ENCODE results near the gene CCT2. TPM values are rescaled to one million over a fixed set of nuclear protein-coding genes. Genes with fewer than 3 reads are reported as not detected.
A peak's percentile ranks its signal among the peaks of the same experiment; 100 is the strongest.

Gene CCT2
- total and polyA plus RNA-seq, 2 experiments from 2014 or later = 177 to 206 TPM

DNA sequence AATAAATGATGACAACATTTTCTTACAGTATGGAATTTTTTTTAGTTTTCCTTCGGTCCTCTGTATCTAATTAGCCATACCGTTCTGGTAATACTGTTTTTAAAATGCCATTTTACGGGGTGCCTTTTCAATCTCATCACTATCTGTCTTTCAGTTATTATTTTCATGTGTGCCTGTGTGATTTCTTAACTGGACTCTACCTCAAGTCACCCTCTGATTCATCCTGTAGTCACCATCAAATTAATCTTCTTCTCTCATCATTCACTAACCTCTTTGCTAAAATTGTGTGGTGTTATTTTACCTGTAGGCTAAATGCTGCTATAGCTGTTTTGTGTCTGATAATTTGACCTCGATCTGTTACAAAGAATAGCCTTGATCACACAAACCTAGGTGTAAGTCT lies 16.0 kb upstream of the CCT2 start:
- H3K36me3 ChIP-seq (replicated peaks; ENCODE audit: insufficient read depth, low read depth) = no peaks in the 10 kb centered on the region
- DNase-seq (ENCODE audit: low spot score) = no peak
- H3K9me2 ChIP-seq (replicated peaks; ENCODE audit: insufficient read depth) = no peaks in the 10 kb centered on the region
- peak overlapping the region; percentile 5 for H3K27ac ChIP-seq
- H3K4me3 ChIP-seq = no peak overlapping the region
- WGBS (ENCODE audit: low lambda C conversion rate, missing lambda C conversion rate) = 68% methylated on average over 4 of the region's 4 CpGs
- H3K9me3 ChIP-seq (ENCODE audit: low read depth) = no peaks in the 10 kb centered on the region
- no peak overlapping the region for H2AFZ ChIP-seq
- no peaks in the 10 kb centered on the region for H3K27me3 ChIP-seq
- no peak for TF ChIP-seq EZH2 (IDR thresholded peaks at IDR 0.05; ENCODE audit: borderline replicate concordance)
- TF ChIP-seq, protein P1, sequence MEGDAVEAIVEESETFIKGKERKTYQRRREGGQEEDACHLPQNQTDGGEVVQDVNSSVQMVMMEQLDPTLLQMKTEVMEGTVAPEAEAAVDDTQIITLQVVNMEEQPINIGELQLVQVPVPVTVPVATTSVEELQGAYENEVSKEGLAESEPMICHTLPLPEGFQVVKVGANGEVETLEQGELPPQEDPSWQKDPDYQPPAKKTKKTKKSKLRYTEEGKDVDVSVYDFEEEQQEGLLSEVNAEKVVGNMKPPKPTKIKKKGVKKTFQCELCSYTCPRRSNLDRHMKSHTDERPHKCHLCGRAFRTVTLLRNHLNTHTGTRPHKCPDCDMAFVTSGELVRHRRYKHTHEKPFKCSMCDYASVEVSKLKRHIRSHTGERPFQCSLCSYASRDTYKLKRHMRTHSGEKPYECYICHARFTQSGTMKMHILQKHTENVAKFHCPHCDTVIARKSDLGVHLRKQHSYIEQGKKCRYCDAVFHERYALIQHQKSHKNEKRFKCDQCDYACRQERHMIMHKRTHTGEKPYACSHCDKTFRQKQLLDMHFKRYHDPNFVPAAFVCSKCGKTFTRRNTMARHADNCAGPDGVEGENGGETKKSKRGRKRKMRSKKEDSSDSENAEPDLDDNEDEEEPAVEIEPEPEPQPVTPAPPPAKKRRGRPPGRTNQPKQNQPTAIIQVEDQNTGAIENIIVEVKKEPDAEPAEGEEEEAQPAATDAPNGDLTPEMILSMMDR (IDR thresholded peaks at IDR 0.05; ENCODE audit: poor library complexity) = no peak
- TF ChIP-seq EZH2phosphoT487 (IDR thresholded peaks at IDR 0.05; ENCODE audit: low read depth, severe bottlenecking, unreplicated experiment) = no peak
- H3K79me2 ChIP-seq = peaks cover 18% of the 10 kb centered on the region
- H3K4me2 ChIP-seq = no peak overlapping the region
- no peaks in the 10 kb centered on the region for H4K20me1 ChIP-seq (ENCODE audit: insufficient read depth, poor library complexity, severe bottlenecking)
- no peaks in the 10 kb centered on the region for H3K4me1 ChIP-seq (ENCODE audit: insufficient read depth)

DNA sequence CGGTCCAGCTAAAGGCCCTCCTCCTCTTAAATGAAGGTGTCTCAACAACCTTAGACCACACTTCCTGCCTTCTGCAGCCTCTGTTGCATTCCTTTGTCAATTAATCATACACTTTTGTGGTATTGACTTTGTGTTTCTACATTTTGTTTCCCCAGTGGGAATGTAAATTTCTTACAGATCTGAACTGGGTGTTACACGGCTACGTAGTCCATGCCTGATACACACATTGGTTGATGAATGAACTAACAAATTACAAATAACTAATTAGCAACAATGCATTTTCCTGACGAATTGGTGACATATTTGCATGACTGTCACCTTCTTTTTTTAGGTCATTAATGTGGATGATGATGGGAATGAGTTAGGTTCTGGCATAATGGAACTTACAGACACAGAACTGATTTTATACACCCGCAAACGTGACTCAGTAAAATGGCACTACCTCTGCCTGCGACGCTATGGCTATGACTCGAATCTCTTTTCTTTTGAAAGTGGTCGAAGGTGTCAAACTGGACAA lies 15.2 kb upstream of the CCT2 start:
- WGBS (ENCODE audit: low lambda C conversion rate, missing lambda C conversion rate) = 89% methylated on average over 10 of the region's 10 CpGs

GRCh38 chr12:69570545-69571399 lies 14.5 kb upstream of the CCT2 start:
- TF ChIP-seq, protein P1 (IDR thresholded peaks at IDR 0.05; ENCODE audit: poor library complexity) = peak; percentile 88
- TF ChIP-seq EZH2 (IDR thresholded peaks at IDR 0.05; ENCODE audit: borderline replicate concordance) = no peak
- H4K20me1 ChIP-seq (ENCODE audit: insufficient read depth, poor library complexity, severe bottlenecking) = no peaks in the 10 kb centered on the region
- WGBS (ENCODE audit: low lambda C conversion rate, missing lambda C conversion rate) = 51% methylated on average over 6 of the region's 6 CpGs

More for the DNA sequence above, 15.2 kb upstream of the CCT2 start:
- Histone ChIP-seq H4K20me1 (ENCODE audit: insufficient read depth, poor library complexity, severe bottlenecking) (no peaks in the 10 kb centered on the region), H3K36me3 (replicated peaks; ENCODE audit: insufficient read depth, low read depth) (no peaks in the 10 kb centered on the region), H3K4me1 (ENCODE audit: insufficient read depth) (no peaks in the 10 kb centered on the region), H3K4me2 (no peak overlapping the region), H3K9me2 (replicated peaks; ENCODE audit: insufficient read depth) (no peaks in the 10 kb centered on the region), H3K79me2 (peaks cover 17% of the 10 kb centered on the region), H3K9me3 (ENCODE audit: low read depth) (no peaks in the 10 kb centered on the region), H3K4me3 (no peak overlapping the region), H2AFZ (no peak overlapping the region), H3K27ac (peak overlapping the region; percentile 5), H3K27me3 (no peaks in the 10 kb centered on the region)
- no peak for DNase-seq (ENCODE audit: low spot score)
- TF ChIP-seq EZH2phosphoT487 (IDR thresholded peaks at IDR 0.05; ENCODE audit: low read depth, severe bottlenecking, unreplicated experiment) = no peak
- TF ChIP-seq, protein P1 (IDR thresholded peaks at IDR 0.05; ENCODE audit: poor library complexity) = no peak
- no peak for TF ChIP-seq EZH2 (IDR thresholded peaks at IDR 0.05; ENCODE audit: borderline replicate concordance)

More at GRCh38 chr12:69570545-69571399, 14.5 kb upstream of the CCT2 start:
- Histone ChIP-seq H3K27me3 (no peaks in the 10 kb centered on the region), H3K4me2 (no peak overlapping the region), H2AFZ (no peak overlapping the region), H3K27ac (no peak overlapping the region), H3K79me2 (peaks cover 17% of the 10 kb centered on the region), H3K9me2 (replicated peaks; ENCODE audit: insufficient read depth) (no peaks in the 10 kb centered on the region), H3K4me1 (ENCODE audit: insufficient read depth) (no peaks in the 10 kb centered on the region), H3K36me3 (replicated peaks; ENCODE audit: insufficient read depth, low read depth) (no peaks in the 10 kb centered on the region), H3K9me3 (ENCODE audit: low read depth) (no peaks in the 10 kb centered on the region), H3K4me3 (no peak overlapping the region)
- peak; percentile 80 for DNase-seq (ENCODE audit: low spot score)
